ENCODE measurements around the gene RSPH9.

GRCh38 chr6:43610431-43610830 lies 34.4 kb upstream of the RSPH9 start:
- TF ChIP-seq POLR2AphosphoS5 (IDR thresholded peaks at IDR 0.05; ENCODE audit: low read depth, low read length) = no peak
- no peak for TF ChIP-seq FOXP2 (optimal IDR thresholded peaks at IDR 0.05; ENCODE audit: borderline replicate concordance, extremely low read depth, extremely low read length, insufficient read depth)
- no peak for TF ChIP-seq REST (IDR thresholded peaks at IDR 0.05; ENCODE audit: insufficient read depth in 1 of 2, low read depth in 2 of 2, low read length in 2 of 2)
- no peak for TF ChIP-seq TAF1 (IDR thresholded peaks at IDR 0.05; ENCODE audit: borderline replicate concordance, insufficient read depth, low read length)
